Measurements from ENCODE around the gene PTHLH. TPM values are rescaled to one million over a fixed set of nuclear protein-coding genes. Genes with fewer than 3 reads are reported as not detected.

The PTHLH gene
- total and polyA plus RNA-seq, 2 experiments from 2014 or later = 3.1 to 4.5 TPM

- H3K36me3 ChIP-seq (replicated peaks; ENCODE audit: insufficient read depth, low read depth) = no peaks in the 10 kb centered on the region
- 69% methylated on average over 4 of the region's 4 CpGs for WGBS (ENCODE audit: low lambda C conversion rate, missing lambda C conversion rate)
These were observed 10.4 kb upstream of the PTHLH start for GRCh38 chr12:27982951-27983350.

GRCh38 chr12:27982385-27982784 lies 9.9 kb upstream of the PTHLH start:
- no peaks in the 10 kb centered on the region for H4K20me1 ChIP-seq (ENCODE audit: insufficient read depth, poor library complexity, severe bottlenecking)
- DNase-seq (ENCODE audit: low spot score) = no peak
- H2AFZ ChIP-seq = no peak overlapping the region
- WGBS (ENCODE audit: low lambda C conversion rate, missing lambda C conversion rate) = 68% methylated on average over 2 of the region's 2 CpGs
- no peak overlapping the region for H3K4me2 ChIP-seq
- H3K27ac ChIP-seq = no peak overlapping the region
- no peaks in the 10 kb centered on the region for H3K36me3 ChIP-seq (replicated peaks; ENCODE audit: insufficient read depth, low read depth)
- peaks cover 22% of the 10 kb centered on the region for H3K27me3 ChIP-seq
- H3K4me1 ChIP-seq (ENCODE audit: insufficient read depth) = no peaks in the 10 kb centered on the region
- no peak overlapping the region for H3K4me3 ChIP-seq
- H3K79me2 ChIP-seq = no peaks in the 10 kb centered on the region
- no peaks in the 10 kb centered on the region for H3K9me3 ChIP-seq (ENCODE audit: low read depth)
- no peaks in the 10 kb centered on the region for H3K9me2 ChIP-seq (replicated peaks; ENCODE audit: insufficient read depth)
- no peak for TF ChIP-seq EZH2 (IDR thresholded peaks at IDR 0.05; ENCODE audit: borderline replicate concordance)
- TF ChIP-seq CTCF (IDR thresholded peaks at IDR 0.05; ENCODE audit: poor library complexity) = no peak

More at GRCh38 chr12:27982951-27983350, 10.4 kb upstream of the PTHLH start:
- H3K27me3 ChIP-seq = peaks cover 16% of the 10 kb centered on the region
- H4K20me1 ChIP-seq (ENCODE audit: insufficient read depth, poor library complexity, severe bottlenecking) = no peaks in the 10 kb centered on the region
- H3K9me2 ChIP-seq (replicated peaks; ENCODE audit: insufficient read depth) = no peaks in the 10 kb centered on the region
- H3K4me3 ChIP-seq = no peak overlapping the region
- TF ChIP-seq CTCF (IDR thresholded peaks at IDR 0.05; ENCODE audit: poor library complexity) = no peak
- TF ChIP-seq EZH2phosphoT487 (IDR thresholded peaks at IDR 0.05; ENCODE audit: low read depth, severe bottlenecking, unreplicated experiment) = no peak
- no peak for TF ChIP-seq EZH2 (IDR thresholded peaks at IDR 0.05; ENCODE audit: borderline replicate concordance)
- H3K27ac ChIP-seq = no peak overlapping the region
- no peaks in the 10 kb centered on the region for H3K79me2 ChIP-seq
- H3K4me1 ChIP-seq (ENCODE audit: insufficient read depth) = no peaks in the 10 kb centered on the region
- H2AFZ ChIP-seq = no peak overlapping the region
- DNase-seq (ENCODE audit: low spot score) = no peak
- H3K9me3 ChIP-seq (ENCODE audit: low read depth) = no peaks in the 10 kb centered on the region
- H3K4me2 ChIP-seq = no peak overlapping the region

GRCh38 chr12:27981874-27982273 lies 9.3 kb upstream of the PTHLH start:
- H3K4me2 ChIP-seq = no peak overlapping the region
- no peaks in the 10 kb centered on the region for H3K9me2 ChIP-seq (replicated peaks; ENCODE audit: insufficient read depth)
- no peaks in the 10 kb centered on the region for H3K36me3 ChIP-seq (replicated peaks; ENCODE audit: insufficient read depth, low read depth)
- H3K4me1 ChIP-seq (ENCODE audit: insufficient read depth) = no peaks in the 10 kb centered on the region
- H3K27me3 ChIP-seq = peaks cover 27% of the 10 kb centered on the region
- TF ChIP-seq CTCF (IDR thresholded peaks at IDR 0.05; ENCODE audit: poor library complexity) (no peak), EZH2 (IDR thresholded peaks at IDR 0.05; ENCODE audit: borderline replicate concordance) (no peak), EZH2phosphoT487 (IDR thresholded peaks at IDR 0.05; ENCODE audit: low read depth, severe bottlenecking, unreplicated experiment) (no peak)
- no peaks in the 10 kb centered on the region for H3K79me2 ChIP-seq
- no peak overlapping the region for H2AFZ ChIP-seq
- H3K9me3 ChIP-seq (ENCODE audit: low read depth) = no peaks in the 10 kb centered on the region
- no peak overlapping the region for H3K27ac ChIP-seq
- H3K4me3 ChIP-seq = no peak overlapping the region
- no peaks in the 10 kb centered on the region for H4K20me1 ChIP-seq (ENCODE audit: insufficient read depth, poor library complexity, severe bottlenecking)
- WGBS (ENCODE audit: low lambda C conversion rate, missing lambda C conversion rate) = 78% methylated on average over 2 of the region's 2 CpGs
- no peak for DNase-seq (ENCODE audit: low spot score)

GRCh38 chr12:27979145-27979544 lies 6.6 kb upstream of the PTHLH start:
- no peak overlapping the region for H3K27ac ChIP-seq
- H3K79me2 ChIP-seq = no peaks in the 10 kb centered on the region
- H3K27me3 ChIP-seq = peaks cover 54% of the 10 kb centered on the region
- TF ChIP-seq CTCF (IDR thresholded peaks at IDR 0.05; ENCODE audit: poor library complexity) (no peak), EZH2phosphoT487 (IDR thresholded peaks at IDR 0.05; ENCODE audit: low read depth, severe bottlenecking, unreplicated experiment) (no peak), EZH2 (IDR thresholded peaks at IDR 0.05; ENCODE audit: borderline replicate concordance) (no peak)
- H3K4me1 ChIP-seq (ENCODE audit: insufficient read depth) = peaks cover 13% of the 10 kb centered on the region
- no peaks in the 10 kb centered on the region for H4K20me1 ChIP-seq (ENCODE audit: insufficient read depth, poor library complexity, severe bottlenecking)
- no peak overlapping the region for H3K4me2 ChIP-seq
- H3K4me3 ChIP-seq = no peak overlapping the region
- no peak overlapping the region for H2AFZ ChIP-seq
- H3K9me3 ChIP-seq (ENCODE audit: low read depth) = no peaks in the 10 kb centered on the region
- no peaks in the 10 kb centered on the region for H3K9me2 ChIP-seq (replicated peaks; ENCODE audit: insufficient read depth)
- no peaks in the 10 kb centered on the region for H3K36me3 ChIP-seq (replicated peaks; ENCODE audit: insufficient read depth, low read depth)
- DNase-seq (ENCODE audit: low spot score) = no peak
